ENCODE data around the gene WDR13. TPM values are rescaled to one million over a fixed set of nuclear protein-coding genes. Genes with fewer than 3 reads are reported as not detected.

The WDR13 gene
- polyA plus RNA-seq, 1 of the 3 experiments (the other 2 are of a cell fraction) = 101 TPM

DNA sequence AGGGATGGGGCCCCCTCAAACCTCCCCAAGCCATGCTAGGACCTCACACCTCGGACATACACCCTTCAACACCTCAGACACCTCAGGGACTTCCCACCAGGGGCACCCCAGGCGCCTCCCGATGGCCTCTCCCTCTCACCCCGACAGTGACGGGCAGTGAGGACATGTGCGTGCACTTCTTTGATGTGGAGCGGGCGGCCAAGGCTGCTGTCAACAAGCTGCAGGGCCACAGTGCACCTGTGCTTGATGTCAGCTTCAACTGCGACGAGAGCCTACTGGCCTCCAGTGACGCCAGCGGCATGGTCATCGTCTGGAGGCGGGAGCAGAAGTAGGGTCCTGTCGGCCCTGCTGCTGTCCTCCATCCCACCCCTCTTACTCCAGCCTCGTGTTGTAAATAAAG is 7.4 kb downstream of the WDR13 start (continued):
- TF ChIP-seq, protein P1, sequence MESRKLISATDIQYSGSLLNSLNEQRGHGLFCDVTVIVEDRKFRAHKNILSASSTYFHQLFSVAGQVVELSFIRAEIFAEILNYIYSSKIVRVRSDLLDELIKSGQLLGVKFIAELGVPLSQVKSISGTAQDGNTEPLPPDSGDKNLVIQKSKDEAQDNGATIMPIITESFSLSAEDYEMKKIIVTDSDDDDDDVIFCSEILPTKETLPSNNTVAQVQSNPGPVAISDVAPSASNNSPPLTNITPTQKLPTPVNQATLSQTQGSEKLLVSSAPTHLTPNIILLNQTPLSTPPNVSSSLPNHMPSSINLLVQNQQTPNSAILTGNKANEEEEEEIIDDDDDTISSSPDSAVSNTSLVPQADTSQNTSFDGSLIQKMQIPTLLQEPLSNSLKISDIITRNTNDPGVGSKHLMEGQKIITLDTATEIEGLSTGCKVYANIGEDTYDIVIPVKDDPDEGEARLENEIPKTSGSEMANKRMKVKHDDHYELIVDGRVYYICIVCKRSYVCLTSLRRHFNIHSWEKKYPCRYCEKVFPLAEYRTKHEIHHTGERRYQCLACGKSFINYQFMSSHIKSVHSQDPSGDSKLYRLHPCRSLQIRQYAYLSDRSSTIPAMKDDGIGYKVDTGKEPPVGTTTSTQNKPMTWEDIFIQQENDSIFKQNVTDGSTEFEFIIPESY (IDR thresholded peaks at IDR 0.05; ENCODE audit: borderline replicate concordance, low read depth) = no peak
- TF ChIP-seq, protein P2, sequence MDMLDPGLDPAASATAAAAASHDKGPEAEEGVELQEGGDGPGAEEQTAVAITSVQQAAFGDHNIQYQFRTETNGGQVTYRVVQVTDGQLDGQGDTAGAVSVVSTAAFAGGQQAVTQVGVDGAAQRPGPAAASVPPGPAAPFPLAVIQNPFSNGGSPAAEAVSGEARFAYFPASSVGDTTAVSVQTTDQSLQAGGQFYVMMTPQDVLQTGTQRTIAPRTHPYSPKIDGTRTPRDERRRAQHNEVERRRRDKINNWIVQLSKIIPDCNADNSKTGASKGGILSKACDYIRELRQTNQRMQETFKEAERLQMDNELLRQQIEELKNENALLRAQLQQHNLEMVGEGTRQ (IDR thresholded peaks at IDR 0.05; ENCODE audit: borderline replicate concordance, low read depth, low read length) = no peak

DNA sequence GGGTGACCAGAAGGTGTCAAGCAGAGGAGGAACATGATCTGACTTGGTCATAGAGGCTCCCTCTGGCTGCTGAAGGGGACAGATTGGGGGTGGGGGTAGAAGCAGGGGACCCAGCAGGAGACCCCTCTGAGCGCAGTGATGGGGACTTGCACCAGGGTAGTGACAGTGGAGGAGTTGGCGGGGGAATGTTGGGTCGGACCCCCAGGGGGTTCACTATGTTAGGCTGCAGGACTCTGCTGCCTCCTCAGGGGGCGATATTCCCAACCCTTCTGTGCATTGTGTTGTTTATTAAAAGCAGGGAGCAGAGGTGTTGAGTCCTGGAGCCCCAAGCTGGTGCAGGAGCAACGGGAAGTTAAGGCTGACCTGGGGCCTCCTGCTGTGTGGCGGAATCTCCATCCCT is 8.8 kb downstream of the WDR13 start:
- no peaks in the 10 kb centered on the region for H3K9me2 ChIP-seq
- H3F3A ChIP-seq (replicated peaks; ENCODE audit: insufficient read depth) = no peaks in the 10 kb centered on the region
- no peaks in the 10 kb centered on the region for H4K20me1 ChIP-seq (ENCODE audit: insufficient read depth)
- TF ChIP-seq MEF2A (IDR thresholded peaks at IDR 0.05; ENCODE audit: borderline replicate concordance, low read depth) = no peak
- no peak for TF ChIP-seq SIN3A (IDR thresholded peaks at IDR 0.05; ENCODE audit: borderline replicate concordance, low read depth, low read length)
- TF ChIP-seq TCF12 (IDR thresholded peaks at IDR 0.05) = no peak
- TF ChIP-seq TEAD4 (IDR thresholded peaks at IDR 0.05; ENCODE audit: borderline replicate concordance, insufficient read depth) = no peak
- TF ChIP-seq TAF1 (IDR thresholded peaks at IDR 0.05; ENCODE audit: borderline replicate concordance, low read depth, low read length) = no peak
- TF ChIP-seq FOSL2 (IDR thresholded peaks at IDR 0.05; ENCODE audit: borderline replicate concordance, low read depth) = no peak
- TF ChIP-seq SMC3 (IDR thresholded peaks at IDR 0.05; ENCODE audit: low read depth, low read length) = no peak
- no peak for TF ChIP-seq FOXJ3 (CRISPR knock-in tag; IDR thresholded peaks at IDR 0.05)
- TF ChIP-seq RAD21 (IDR thresholded peaks at IDR 0.05; ENCODE audit: low read length) = no peak
- TF ChIP-seq RXRA (IDR thresholded peaks at IDR 0.05; ENCODE audit: borderline replicate concordance, low read depth) = no peak
- CTCF ChIA-PET = interaction anchor here (0.7 kb wide), 1 partner anchor 11 kb away, joined by 3 read pairs; no protein-coding TSS in a partner anchor
- POLR2A ChIA-PET = no interaction called here
- no peaks in the 10 kb centered on the region for H3K9me3 ChIP-seq
- H3K4me1 ChIP-seq (ENCODE audit: control insufficient read depth in 1 of 2, insufficient read depth in 2 of 2, low read depth in 1 of 2, low read length in 1 of 2) = no peaks in the 10 kb centered on the region
- no peak overlapping the region for H3K4me3 ChIP-seq (ENCODE audit: low read depth in 2 of 2, low read length in 1 of 2)
- no peak overlapping the region for H3K9ac ChIP-seq
- no peaks in the 10 kb centered on the region for H3K79me2 ChIP-seq (ENCODE audit: insufficient read depth)
- H3K36me3 ChIP-seq (replicated peaks in 1 of 2; ENCODE audit: control insufficient read depth in 1 of 2, insufficient read depth in 2 of 2, low read length in 1 of 2) = peaks cover 3 to 10% of the 10 kb centered on the region in 2 experiments
- no peak overlapping the region for H3K27ac ChIP-seq (ENCODE audit: low read depth in 2 of 2, low read length in 1 of 2)
- H3K27me3 ChIP-seq (ENCODE audit: insufficient read depth) = no peaks in the 10 kb centered on the region
- peak; percentile 36 for DNase-seq
- no peak overlapping the region for H3K4me2 ChIP-seq
- no peak overlapping the region for H2AFZ ChIP-seq (ENCODE audit: low read depth)
- 35% methylated on average over 4 of the region's 6 CpGs for WGBS (ENCODE audit: low lambda C conversion rate)

DNA sequence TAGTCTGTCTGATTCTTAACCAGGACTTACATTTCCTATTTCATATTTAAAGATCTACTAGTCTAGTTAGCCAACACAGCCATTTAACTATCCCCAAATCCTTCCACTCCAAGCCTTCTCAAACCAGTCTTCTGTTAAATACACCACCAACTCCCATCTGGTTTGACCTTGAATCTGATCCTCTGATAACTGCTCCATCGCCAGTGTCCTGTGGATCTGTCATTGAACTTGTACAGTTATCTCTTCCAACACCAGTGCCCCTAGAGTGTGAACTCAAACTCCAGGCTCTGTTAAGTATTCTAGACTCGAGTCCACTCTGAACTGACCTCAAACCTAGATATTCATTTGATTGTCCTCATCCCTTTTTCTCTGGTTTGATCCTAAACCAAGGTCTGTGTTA is 14.4 kb downstream of the WDR13 start:
- no peak overlapping the region for H2AFZ ChIP-seq (ENCODE audit: low read depth)
- H3F3A ChIP-seq (replicated peaks; ENCODE audit: insufficient read depth) = no peaks in the 10 kb centered on the region
- H3K27ac ChIP-seq (ENCODE audit: low read depth in 2 of 2, low read length in 1 of 2) = no peak overlapping the region
- H3K79me2 ChIP-seq (ENCODE audit: insufficient read depth) = no peaks in the 10 kb centered on the region
- no peaks in the 10 kb centered on the region; the same call in 1 of the 2 replicates for H3K27me3 ChIP-seq (ENCODE audit: insufficient read depth)
- ChIA-PET POLR2A (no interaction called here), CTCF (no interaction called here)
- no peaks in the 10 kb centered on the region for H3K9me2 ChIP-seq
- no peaks in the 10 kb centered on the region for H3K9me3 ChIP-seq
- no peak overlapping the region for H3K4me3 ChIP-seq (ENCODE audit: low read depth in 2 of 2, low read length in 1 of 2)
- no peaks in the 10 kb centered on the region for H4K20me1 ChIP-seq (ENCODE audit: insufficient read depth)
- no peak for DNase-seq
- H3K4me2 ChIP-seq = no peak overlapping the region
- TF ChIP-seq, protein P2 (IDR thresholded peaks at IDR 0.05; ENCODE audit: borderline replicate concordance, low read depth, low read length) = no peak
- TF ChIP-seq EZH2phosphoT487 (IDR thresholded peaks at IDR 0.05; ENCODE audit: borderline replicate concordance, low read depth) (no peak), GATA2 (CRISPR knock-in tag; IDR thresholded peaks at IDR 0.05) (no peak), TEAD4 (IDR thresholded peaks at IDR 0.05; ENCODE audit: borderline replicate concordance, insufficient read depth) (no peak)
- TF ChIP-seq, protein P3, sequence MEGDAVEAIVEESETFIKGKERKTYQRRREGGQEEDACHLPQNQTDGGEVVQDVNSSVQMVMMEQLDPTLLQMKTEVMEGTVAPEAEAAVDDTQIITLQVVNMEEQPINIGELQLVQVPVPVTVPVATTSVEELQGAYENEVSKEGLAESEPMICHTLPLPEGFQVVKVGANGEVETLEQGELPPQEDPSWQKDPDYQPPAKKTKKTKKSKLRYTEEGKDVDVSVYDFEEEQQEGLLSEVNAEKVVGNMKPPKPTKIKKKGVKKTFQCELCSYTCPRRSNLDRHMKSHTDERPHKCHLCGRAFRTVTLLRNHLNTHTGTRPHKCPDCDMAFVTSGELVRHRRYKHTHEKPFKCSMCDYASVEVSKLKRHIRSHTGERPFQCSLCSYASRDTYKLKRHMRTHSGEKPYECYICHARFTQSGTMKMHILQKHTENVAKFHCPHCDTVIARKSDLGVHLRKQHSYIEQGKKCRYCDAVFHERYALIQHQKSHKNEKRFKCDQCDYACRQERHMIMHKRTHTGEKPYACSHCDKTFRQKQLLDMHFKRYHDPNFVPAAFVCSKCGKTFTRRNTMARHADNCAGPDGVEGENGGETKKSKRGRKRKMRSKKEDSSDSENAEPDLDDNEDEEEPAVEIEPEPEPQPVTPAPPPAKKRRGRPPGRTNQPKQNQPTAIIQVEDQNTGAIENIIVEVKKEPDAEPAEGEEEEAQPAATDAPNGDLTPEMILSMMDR (IDR thresholded peaks at IDR 0.05) = no peak
- H3K36me3 ChIP-seq (replicated peaks in 1 of 2; ENCODE audit: control insufficient read depth in 1 of 2, insufficient read depth in 2 of 2, low read length in 1 of 2) = no peaks in the 10 kb centered on the region
- no peaks in the 10 kb centered on the region for H3K4me1 ChIP-seq (ENCODE audit: control insufficient read depth in 1 of 2, insufficient read depth in 2 of 2, low read depth in 1 of 2, low read length in 1 of 2)
- 4% methylated on average over 2 of the region's 2 CpGs for WGBS (ENCODE audit: low lambda C conversion rate)
- no peak overlapping the region for H3K9ac ChIP-seq
